GM21367 (cell line): ENCODE data around the gene HPSE.
"Not testable (repeated sequence)": the region's sequence is repeated elsewhere in the genome, so short reads cannot be mapped to it uniquely, and the experiment has no call there.

Source experiments
- ATAC-seq: cut with Tn5 transposase; IDR thresholded peaks from one replicate; pipeline ENCODE4 v1.9.1; 2021; ENCODE audit not compliant: unreplicated experiment

Gene HPSE

GRCh38 chr4:83335701-83336100, 1.1 kb upstream of the HPSE start:
- no peak for ATAC-seq

GRCh38 chr4:83331956-83332355, 2.7 kb downstream of the HPSE start:
- no peak for ATAC-seq

GRCh38 chr4:83329521-83330110, 5.0 kb downstream of the HPSE start:
- no peak for ATAC-seq

DNA sequence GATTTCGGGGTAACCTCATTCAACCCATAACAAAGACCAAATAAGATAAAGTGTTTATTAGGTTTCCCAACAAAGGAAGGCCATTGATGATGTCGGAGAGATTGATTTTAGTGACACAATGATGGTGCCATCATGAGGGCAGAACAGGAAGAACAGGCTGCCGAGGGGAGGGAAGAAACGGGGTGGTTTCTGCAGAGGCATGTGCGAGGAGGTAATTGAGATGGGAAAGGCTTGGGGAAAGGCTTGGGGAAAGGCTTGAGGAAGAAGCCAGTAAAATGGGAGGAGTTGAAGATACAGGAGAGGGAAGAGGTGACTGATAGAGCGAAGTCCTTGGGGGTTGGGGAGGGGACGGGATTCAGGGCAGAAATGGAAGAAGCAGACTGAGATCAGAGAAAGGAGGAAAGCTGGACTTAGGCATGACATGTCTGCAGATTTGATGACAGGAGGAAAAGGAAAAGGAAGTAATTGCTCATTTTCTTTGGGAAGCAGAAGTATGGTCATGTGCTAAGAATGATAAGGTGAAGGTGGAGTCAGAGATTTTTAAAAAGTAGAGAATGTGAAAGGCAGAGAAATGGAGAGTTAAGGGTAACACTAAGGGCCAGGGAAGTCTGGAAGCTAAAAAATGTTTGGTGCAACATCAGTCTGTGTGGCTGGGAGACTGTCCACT, 6.0 kb downstream of the HPSE start:
- no peak for ATAC-seq

GRCh38 chr4:83326546-83326945, 8.1 kb downstream of the HPSE start:
- ATAC-seq = no peak

DNA sequence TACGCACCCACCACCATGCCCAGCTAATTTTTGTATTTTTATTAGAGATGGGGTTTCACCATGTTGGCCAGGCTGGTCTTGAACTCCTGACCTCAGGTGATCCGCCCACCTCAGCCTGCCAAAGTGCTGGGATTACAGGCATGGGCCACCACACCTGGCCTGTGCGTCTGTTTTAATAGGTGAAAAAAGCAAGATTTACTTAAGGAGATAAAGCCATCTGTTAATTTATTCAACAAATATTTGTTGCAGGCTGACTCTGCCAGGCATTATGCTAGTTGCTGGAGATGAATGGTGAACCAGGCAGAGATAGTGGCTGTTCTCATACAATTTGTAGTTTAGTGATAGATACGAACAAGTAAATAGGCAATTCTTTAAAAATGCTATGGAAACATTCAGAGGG, 9.3 kb downstream of the HPSE start:
- not testable (repeated sequence) for ATAC-seq

DNA sequence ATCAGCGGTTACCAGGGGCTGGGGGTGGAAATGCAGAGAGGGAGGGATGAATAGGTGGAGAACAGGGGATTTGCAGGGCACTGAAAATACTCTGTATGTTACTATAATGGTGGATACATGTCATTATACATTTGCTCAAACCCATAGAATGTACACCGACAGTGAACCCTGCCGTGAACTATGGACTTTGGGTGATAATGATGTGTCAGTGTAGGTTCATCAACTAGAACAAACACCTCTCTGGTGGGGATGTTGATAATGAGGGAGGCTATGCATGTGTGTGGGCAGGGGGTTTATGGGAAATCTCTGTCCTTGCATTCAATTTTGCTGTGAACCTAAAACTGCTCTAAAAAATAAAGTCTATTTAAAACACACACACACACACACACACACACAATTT, 11.5 kb downstream of the HPSE start:
- no peak for ATAC-seq

DNA sequence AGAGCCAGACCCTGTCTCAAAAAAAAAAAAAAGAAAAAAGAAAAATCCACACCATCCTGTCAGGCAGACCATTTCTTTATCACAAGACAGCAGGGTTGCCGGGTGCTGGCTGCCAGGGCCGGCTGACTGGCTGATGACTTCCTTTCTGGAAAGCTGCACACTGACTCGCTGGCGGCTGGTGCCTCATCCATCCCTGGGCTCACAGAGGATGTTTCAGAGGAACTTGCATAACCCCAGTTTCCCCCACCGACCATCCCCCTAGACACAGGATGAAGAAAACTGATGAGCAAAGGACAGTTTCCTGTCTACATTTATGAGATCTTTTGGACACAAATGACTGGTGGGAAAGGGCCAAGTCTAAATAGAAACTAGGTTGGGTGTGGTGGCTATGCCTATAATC, 14.1 kb downstream of the HPSE start:
- ATAC-seq = no peak

DNA sequence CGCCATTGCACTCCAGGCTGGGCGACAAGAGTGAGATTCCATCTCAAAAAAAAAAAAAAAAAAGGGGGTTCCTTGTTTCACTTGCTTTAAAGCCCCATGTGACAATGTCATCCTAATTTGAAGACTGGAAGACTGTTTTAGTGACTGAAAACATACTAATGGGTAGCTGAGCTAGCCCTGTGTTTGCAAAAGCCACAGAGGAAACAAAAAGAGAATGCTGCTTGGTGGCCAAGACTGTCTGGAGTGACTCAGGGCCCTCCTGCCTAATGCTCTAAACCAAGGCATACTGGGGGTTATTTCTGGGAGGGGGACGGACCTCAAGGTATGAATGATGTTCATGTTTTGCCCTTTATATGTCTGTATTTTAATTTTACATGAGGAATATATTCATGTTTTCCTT, 16.0 kb downstream of the HPSE start:
- ATAC-seq = no peak

DNA sequence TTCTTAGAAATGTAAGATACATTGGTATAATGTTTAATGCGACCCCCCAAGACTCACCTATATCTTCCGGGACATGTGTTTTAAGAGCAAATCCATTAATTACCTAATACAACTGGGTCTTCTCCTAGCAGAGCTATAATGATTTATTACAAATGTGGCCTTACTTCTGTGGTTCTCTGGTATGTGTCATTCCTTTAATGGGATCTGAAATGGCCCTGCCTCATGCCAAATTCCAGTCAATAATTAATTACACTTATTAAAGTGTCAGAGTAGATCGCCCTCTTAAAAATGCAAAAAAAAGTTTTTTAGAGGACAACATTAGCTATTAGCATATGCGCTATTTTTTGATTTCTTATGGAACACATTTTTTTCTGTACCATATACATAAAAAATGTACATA, 17.0 kb downstream of the HPSE start:
- no peak for ATAC-seq

GRCh38 chr4:83316459-83317165, 18.0 kb downstream of the HPSE start:
- ATAC-seq = no peak

- ATAC-seq = no peak
Observed at GRCh38 chr4:83315341-83315870, 19.2 kb downstream of the HPSE start.

GRCh38 chr4:83308672-83309071, 26.0 kb downstream of the HPSE start:
- no peak for ATAC-seq

GRCh38 chr4:83307920-83308319, 26.7 kb downstream of the HPSE start:
- ATAC-seq = no peak

DNA sequence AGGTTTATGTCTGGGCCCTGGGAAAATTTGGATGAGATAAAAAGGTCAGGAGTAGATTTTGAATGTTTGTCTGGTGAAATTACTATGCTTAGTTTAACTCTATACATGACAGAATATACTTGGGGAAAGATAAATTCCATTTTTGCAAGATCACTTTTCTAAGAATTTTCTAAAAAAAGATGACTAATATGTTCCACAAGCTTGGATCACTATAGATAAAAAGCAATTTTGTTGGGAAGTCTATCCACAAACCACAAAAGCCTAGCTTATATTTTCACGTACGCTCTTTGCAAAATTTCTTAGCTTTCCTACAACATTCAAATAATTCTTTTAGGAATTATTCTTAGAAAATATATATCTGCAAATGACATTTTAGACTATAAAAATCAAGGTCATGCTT, 29.5 kb downstream of the HPSE start:
- no peak for ATAC-seq

DNA sequence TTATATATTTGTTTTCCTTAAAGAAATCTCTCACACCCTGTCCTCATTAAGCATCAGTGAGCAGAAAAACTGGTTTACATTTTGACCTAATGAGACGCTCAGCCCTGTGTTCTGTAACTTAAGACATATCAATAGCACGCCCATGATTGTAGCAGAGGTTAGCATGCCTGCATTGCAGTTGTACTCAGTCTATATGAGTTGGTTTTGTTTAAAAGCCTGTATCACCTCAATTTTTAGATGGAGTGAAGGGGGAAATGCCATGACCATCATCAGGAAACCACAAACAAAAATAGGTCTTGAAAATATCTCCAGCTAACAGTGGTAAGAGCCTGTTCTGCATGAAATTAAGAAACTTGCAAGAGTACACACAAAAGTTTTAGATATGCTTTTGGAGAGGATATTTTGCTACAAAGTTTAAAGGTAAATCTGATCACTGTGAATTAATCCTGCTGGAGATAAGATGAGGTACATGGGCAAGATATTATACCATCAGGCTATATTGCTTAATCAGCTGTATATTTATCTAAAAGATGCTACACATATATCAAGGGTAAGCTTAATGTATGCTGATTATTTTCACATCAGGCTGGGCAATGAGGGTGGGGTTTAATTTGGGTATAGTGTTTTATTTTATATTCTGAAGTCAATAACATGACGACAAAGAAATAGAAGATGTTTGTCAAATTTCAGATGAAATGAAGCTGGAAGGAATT, 36.9 kb downstream of the HPSE start:
- no peak for ATAC-seq

DNA sequence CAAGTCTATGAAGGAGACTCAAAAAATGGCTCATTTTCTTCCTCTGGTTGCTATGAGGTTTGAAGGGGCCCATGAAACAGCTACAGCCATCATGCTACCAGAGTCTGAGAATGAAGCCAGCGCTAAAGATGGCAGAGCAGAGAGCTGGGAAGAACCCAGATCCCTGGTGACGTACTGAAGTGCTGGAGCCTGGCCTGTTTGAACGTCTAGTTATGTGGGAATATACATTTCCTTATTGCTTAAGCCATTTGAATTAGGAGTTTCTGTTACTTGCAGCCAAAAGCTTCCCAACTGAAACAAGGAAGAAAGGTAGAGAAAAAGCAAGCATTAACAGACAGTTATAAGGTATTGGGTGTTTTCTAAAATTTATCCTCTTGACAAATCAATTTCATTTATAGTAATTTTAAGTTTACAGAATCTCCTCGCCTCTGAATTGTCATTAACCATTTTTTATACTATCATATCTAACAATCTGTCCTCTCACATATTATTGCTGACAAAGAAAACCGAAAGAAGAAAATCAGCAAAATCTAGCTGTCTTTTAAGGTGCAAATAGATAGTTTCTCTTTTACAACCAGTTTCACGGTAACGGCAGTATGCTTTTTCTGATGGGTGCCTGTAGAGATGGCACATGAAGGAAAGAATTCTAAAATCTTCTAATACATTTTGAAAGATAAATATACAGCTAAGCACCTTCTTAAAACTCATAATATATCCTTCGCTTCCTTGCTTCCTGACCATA, 41.2 kb downstream of the HPSE start:
- no peak for ATAC-seq

DNA sequence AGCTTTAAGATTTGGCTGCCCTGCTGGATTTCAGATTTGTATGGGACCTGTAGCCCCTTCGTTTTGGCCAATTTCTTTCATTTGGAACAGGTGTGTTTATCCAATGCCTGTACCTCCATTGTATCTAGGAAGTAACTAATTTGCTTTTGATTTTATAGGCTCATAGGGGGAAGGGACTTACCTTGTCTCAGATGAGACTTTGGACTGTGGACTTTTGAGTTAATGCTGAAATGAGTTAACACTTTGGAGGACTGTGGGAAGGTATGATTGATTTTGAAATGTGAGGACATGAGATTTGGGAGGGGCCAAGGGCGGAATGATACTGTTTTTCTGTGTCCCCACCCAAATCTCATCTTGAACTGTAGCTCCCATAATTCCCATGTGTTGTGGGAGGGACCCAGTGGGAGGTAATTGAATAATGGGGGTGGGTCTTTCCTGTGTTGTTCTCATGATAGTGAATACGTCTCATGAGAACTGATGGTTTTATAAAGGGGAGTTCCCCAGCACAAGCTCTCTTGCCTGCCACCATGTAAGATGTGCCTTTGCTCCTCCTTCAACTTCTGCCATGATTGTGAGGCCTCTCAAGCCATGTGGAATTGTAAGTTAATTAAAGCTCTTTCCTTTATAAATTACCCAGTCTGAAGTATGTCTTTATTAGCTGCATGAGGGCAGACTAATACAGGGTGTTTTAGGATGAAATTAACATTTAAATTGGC, 44.4 kb downstream of the HPSE start:
- ATAC-seq = not testable (repeated sequence)

DNA sequence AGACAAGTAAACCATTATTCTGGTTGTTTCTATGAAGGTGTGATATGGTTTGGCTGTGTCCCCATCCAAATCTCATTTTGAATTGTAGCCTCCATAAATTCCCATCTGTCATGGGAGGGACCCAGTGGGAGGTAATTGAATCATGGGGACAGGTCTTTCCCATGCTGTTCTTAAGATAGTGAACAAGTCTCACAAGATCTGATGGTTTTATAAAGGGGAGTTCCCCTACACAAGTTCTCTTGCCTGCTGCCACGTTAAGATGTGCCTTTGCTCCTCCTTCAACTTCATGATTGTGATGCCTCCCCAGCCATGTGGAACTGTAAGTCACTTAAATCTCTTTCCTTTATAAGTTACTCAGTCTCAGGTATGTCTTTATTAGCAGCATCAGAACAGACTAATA, 46.3 kb downstream of the HPSE start:
- not testable (repeated sequence) for ATAC-seq

GRCh38 chr4:83285055-83285407, 49.6 kb downstream of the HPSE start:
- ATAC-seq = no peak
